H9 (cell line): ENCODE results near the gene PPIP5K2. TPM values are rescaled to one million over a fixed set of nuclear protein-coding genes. Genes with fewer than 3 reads are reported as not detected.

Source experiments
- DNase-seq: peaks from one replicate; pipeline ENCODE4 v3.0.0-alpha.2; 2017
- H2AFZ ChIP-seq: one replicate; pipeline ENCODE4 v1.6.1; 2013; ENCODE audit warnings: mild to moderate bottlenecking, low read length, control low read depth, moderate library complexity
- H2AK5ac ChIP-seq: 2 replicates; pipeline ENCODE4 v1.6.1; 2013; ENCODE audit warnings: low read length, control low read depth, mixed read lengths; ENCODE audit not compliant: insufficient read length
- H2BK120ac ChIP-seq: one replicate; pipeline ENCODE4 v1.6.1; 2013; ENCODE audit warnings: low read depth, mild to moderate bottlenecking, low read length, control low read depth, inconsistent platforms; ENCODE audit not compliant: poor library complexity, severe bottlenecking
- H2BK12ac ChIP-seq: 2 replicates; pipeline ENCODE4 v1.6.1; 2013; ENCODE audit warnings: low read length, control low read depth, mixed read lengths, low read depth; ENCODE audit not compliant: insufficient read length
- H2BK15ac ChIP-seq: 2 replicates; pipeline ENCODE4 v1.6.1; 2013; ENCODE audit warnings: low read depth, low read length, control low read depth
- H2BK20ac ChIP-seq: one replicate; pipeline ENCODE4 v1.6.1; 2013; ENCODE audit warnings: low read depth, mild to moderate bottlenecking, low read length, control low read depth, inconsistent platforms; ENCODE audit not compliant: poor library complexity, severe bottlenecking
- H2BK5ac ChIP-seq: 2 replicates; pipeline ENCODE4 v1.6.1; 2013; ENCODE audit warnings: low read length, control low read depth, mixed read lengths; ENCODE audit not compliant: insufficient read length
- H3K14ac ChIP-seq: 2 replicates; pipeline ENCODE4 v1.6.1; 2013; ENCODE audit warnings: low read length, control low read depth; ENCODE audit not compliant: insufficient read depth
- H3K18ac ChIP-seq: 2 replicates; pipeline ENCODE4 v1.6.1; 2013; ENCODE audit warnings: low read depth, mild to moderate bottlenecking, mixed read lengths, low read length, control low read depth; ENCODE audit not compliant: insufficient read length
- H3K23ac ChIP-seq: 2 replicates; pipeline ENCODE4 v1.6.1; 2013; ENCODE audit warnings: low read length, control low read depth, mixed read lengths, low read depth; ENCODE audit not compliant: insufficient read length
- H3K23me2 ChIP-seq: 2 replicates; pipeline ENCODE4 v1.6.1; 2013; ENCODE audit warnings: low read depth, mild to moderate bottlenecking, mixed read lengths, low read length, control low read depth; ENCODE audit not compliant: insufficient read length, poor library complexity, severe bottlenecking
- H3K27ac ChIP-seq: 2 replicates; pipeline ENCODE4 v1.5.1; 2013; ENCODE audit warnings: low read length, control low read depth, mixed read lengths, low read depth; ENCODE audit not compliant: insufficient read length
- H3K27me3 ChIP-seq: 2 replicates; pipeline ENCODE4 v1.6.1; 2013; ENCODE audit warnings: low read length, control low read depth, inconsistent platforms; ENCODE audit not compliant: insufficient read depth
- H3K4ac ChIP-seq: 2 replicates; pipeline ENCODE4 v1.6.1; 2013; ENCODE audit warnings: low read depth, mild to moderate bottlenecking, control low read depth, inconsistent platforms, low read length, moderate library complexity
- H3K4me1 ChIP-seq: 2 replicates; pipeline ENCODE4 v1.6.1; 2013; ENCODE audit warnings: low read length, control low read depth, inconsistent platforms; ENCODE audit not compliant: insufficient read depth
- H3K4me2 ChIP-seq: 2 replicates; pipeline ENCODE4 v1.6.1; 2013; ENCODE audit warnings: low read length, control low read depth, mixed read lengths; ENCODE audit not compliant: insufficient read length, insufficient read depth
- H3K56ac ChIP-seq: 2 replicates; pipeline ENCODE4 v1.6.1; 2013; ENCODE audit warnings: low read depth, mild to moderate bottlenecking, mixed read lengths, low read length, control low read depth; ENCODE audit not compliant: insufficient read length
- H3K79me1 ChIP-seq: 2 replicates; pipeline ENCODE4 v1.6.1; 2013; ENCODE audit warnings: low read depth, mild to moderate bottlenecking, moderate library complexity, low read length, control low read depth, inconsistent platforms; ENCODE audit not compliant: insufficient read depth, poor library complexity, severe bottlenecking
- H3K79me2 ChIP-seq: 2 replicates; pipeline ENCODE4 v1.6.1; 2013; ENCODE audit warnings: low read length, control low read depth, inconsistent platforms; ENCODE audit not compliant: insufficient read depth
- H3K9ac ChIP-seq: 2 replicates; pipeline ENCODE4 v1.6.1; 2013; ENCODE audit warnings: low read length, control low read depth, mixed read lengths; ENCODE audit not compliant: insufficient read length; ENCODE audit errors: extremely low read depth
- H3K9me3 ChIP-seq: one replicate; pipeline ENCODE4 v1.6.1; 2013; ENCODE audit warnings: low read depth, low read length, inconsistent platforms; ENCODE audit not compliant: control insufficient read depth
- H3T11ph ChIP-seq: one replicate; pipeline ENCODE4 v1.6.1; 2013; ENCODE audit warnings: mild to moderate bottlenecking, low read length, control low read depth, inconsistent platforms
- H4K20me1 ChIP-seq: one replicate; pipeline ENCODE4 v1.6.1; 2013; ENCODE audit not compliant: control insufficient read depth, insufficient read length, insufficient read depth
- H4K5ac ChIP-seq: 2 replicates; pipeline ENCODE4 v1.6.1; 2013; ENCODE audit warnings: low read depth, mild to moderate bottlenecking, mixed read lengths, low read length, control low read depth; ENCODE audit not compliant: insufficient read length
- H4K8ac ChIP-seq: replicated peaks from 2 replicates; pipeline ENCODE4 v1.6.1; 2013; ENCODE audit warnings: low read length, control low read depth, mixed read lengths, low read depth; ENCODE audit not compliant: insufficient read length
- H4K91ac ChIP-seq: 2 replicates; pipeline ENCODE4 v1.6.1; 2013; ENCODE audit warnings: low read depth, mild to moderate bottlenecking, moderate library complexity, mixed read lengths, low read length, control low read depth; ENCODE audit not compliant: insufficient read length
- H3K27ac Mint-ChIP-seq, 3 experiments: 2 replicates in 2 of 3; 3 replicates in 1 of 3; pipeline ENCODE4 v1.8.0; 2020 to 2021; ENCODE audit warnings: mixed read lengths in 3 of 3, mild to moderate bottlenecking in 1 of 3, moderate library complexity in 1 of 3
- H3K27me3 Mint-ChIP-seq: 2 replicates; pipeline ENCODE4 v1.8.0; 2021; ENCODE audit warnings: low read depth, mild to moderate bottlenecking, moderate library complexity, mixed read lengths
- H3K36me3 Mint-ChIP-seq, 3 experiments: 2 replicates in 2 of 3; 3 replicates in 1 of 3; pipeline ENCODE4 v1.8.0; 2020 to 2021; ENCODE audit warnings: low read depth in 3 of 3, mixed read lengths in 3 of 3; ENCODE audit not compliant: insufficient read depth in 1 of 3
- H3K4me1 Mint-ChIP-seq, 2 experiments: 2 replicates each; pipeline ENCODE4 v1.8.0; 2020; ENCODE audit warnings: mixed read lengths in 2 of 2
- H3K4me3 Mint-ChIP-seq, 2 experiments: 2 replicates in 1 of 2; 3 replicates in 1 of 2; pipeline ENCODE4 v1.8.0; 2020 to 2021; ENCODE audit warnings: mild to moderate bottlenecking in 2 of 2, mixed read lengths in 2 of 2, moderate library complexity in 1 of 2
- H3K9me3 Mint-ChIP-seq, 2 experiments: 2 replicates in 1 of 2; 3 replicates in 1 of 2; pipeline ENCODE4 v1.8.0; 2020; ENCODE audit warnings: mild to moderate bottlenecking in 2 of 2, mixed read lengths in 2 of 2, moderate library complexity in 1 of 2
- WGBS: extraction: QIAGEN DNeasy Blood & Tissue Kit; methylation state at CpG from one replicate; pipeline ENCODE4 v1.1.7; 2013; ENCODE audit warnings: missing lambda C conversion rate, low lambda C conversion rate, mixed read lengths; ENCODE audit not compliant: insufficient read length; ENCODE audit errors: extremely low coverage; 5-methylcytosine and 5-hydroxymethylcytosine counted together
- total RNA-seq: library from RNA; stranded (reverse); gene quantifications from 2 replicates; pipeline ENCODE4 v1.2.1, GENCODE V29; 2021
- TF ChIP-seq, protein P1 (sequence below): fragments of 200-600 bp; sonication (generic); conservative IDR thresholded peaks from 3 replicates; pipeline ENCODE4 v1.8.0; 2021; ENCODE audit warnings: antibody characterized with exemption, mild to moderate bottlenecking

Gene PPIP5K2
- total RNA-seq, 1 experiment from 2014 or later, result 43.8 TPM

DNA sequence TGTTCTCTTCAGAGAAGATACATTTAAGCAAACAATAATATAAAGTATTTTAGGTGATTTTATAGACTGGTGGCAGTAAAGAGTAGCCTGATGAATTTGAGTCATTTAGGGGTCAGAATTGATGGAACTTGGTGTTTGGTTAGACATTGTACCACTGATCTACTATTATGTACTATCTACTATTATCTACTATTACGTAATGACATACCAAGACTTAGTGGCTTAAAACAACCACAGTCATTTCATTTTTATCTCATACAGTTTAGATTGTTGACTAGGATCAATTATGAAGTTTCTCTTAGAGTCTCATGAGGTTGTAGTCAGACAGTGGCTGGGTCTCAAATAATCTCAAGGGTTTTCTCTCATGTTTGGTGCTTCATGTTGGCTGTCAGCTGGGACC lies 54.0 kb downstream of the PPIP5K2 start:
- no peak overlapping the region for H3K14ac ChIP-seq
- no peak overlapping the region for H2BK20ac ChIP-seq
- H3K56ac ChIP-seq, result no peak overlapping the region
- H3K9me3 Mint-ChIP-seq, result no peaks in the 10 kb centered on the region
- no peak overlapping the region for H3K27ac ChIP-seq
- H4K5ac ChIP-seq, result no peak overlapping the region
- H3K4me2 ChIP-seq, result no peak overlapping the region
- no peak overlapping the region for H2BK5ac ChIP-seq
- TF ChIP-seq, protein P1, sequence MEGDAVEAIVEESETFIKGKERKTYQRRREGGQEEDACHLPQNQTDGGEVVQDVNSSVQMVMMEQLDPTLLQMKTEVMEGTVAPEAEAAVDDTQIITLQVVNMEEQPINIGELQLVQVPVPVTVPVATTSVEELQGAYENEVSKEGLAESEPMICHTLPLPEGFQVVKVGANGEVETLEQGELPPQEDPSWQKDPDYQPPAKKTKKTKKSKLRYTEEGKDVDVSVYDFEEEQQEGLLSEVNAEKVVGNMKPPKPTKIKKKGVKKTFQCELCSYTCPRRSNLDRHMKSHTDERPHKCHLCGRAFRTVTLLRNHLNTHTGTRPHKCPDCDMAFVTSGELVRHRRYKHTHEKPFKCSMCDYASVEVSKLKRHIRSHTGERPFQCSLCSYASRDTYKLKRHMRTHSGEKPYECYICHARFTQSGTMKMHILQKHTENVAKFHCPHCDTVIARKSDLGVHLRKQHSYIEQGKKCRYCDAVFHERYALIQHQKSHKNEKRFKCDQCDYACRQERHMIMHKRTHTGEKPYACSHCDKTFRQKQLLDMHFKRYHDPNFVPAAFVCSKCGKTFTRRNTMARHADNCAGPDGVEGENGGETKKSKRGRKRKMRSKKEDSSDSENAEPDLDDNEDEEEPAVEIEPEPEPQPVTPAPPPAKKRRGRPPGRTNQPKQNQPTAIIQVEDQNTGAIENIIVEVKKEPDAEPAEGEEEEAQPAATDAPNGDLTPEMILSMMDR, result no peak
- no peaks in the 10 kb centered on the region for H3K79me1 ChIP-seq
- no peaks in the 10 kb centered on the region for H3K27me3 Mint-ChIP-seq
- no peak overlapping the region for H4K8ac ChIP-seq
- H2AK5ac ChIP-seq, result no peak overlapping the region
- no peak overlapping the region for H2BK120ac ChIP-seq
- H4K20me1 ChIP-seq, result no peaks in the 10 kb centered on the region
- peaks cover 0 to 6% of the 10 kb centered on the region in 2 experiments; a peak in 2 of 4 replicates for H3K4me1 Mint-ChIP-seq
- H4K91ac ChIP-seq, result no peak overlapping the region
- H3K27me3 ChIP-seq, result no peaks in the 10 kb centered on the region
- H2BK15ac ChIP-seq, result no peak overlapping the region
- WGBS, result no CpG with 5 or more reads among the region's 1 CpG
- no peak overlapping the region for H3K9ac ChIP-seq
- H2BK12ac ChIP-seq, result no peak overlapping the region
- no peaks in the 10 kb centered on the region for H3K9me3 ChIP-seq
- H3K4me1 ChIP-seq, result no peaks in the 10 kb centered on the region
- H3T11ph ChIP-seq, result no peak overlapping the region
- peaks cover 0 to 2% (median 0%) of the 10 kb centered on the region in 3 experiments; a peak in 1 of 7 replicates for H3K36me3 Mint-ChIP-seq
- no peak overlapping the region for H3K23ac ChIP-seq
- no peak overlapping the region for H3K18ac ChIP-seq
- 0 out of 7 replicates have a peak overlapping the region, but pooled peaks of 1 of the 3 experiments have one; percentile 17 for H3K27ac Mint-ChIP-seq
- no peaks in the 10 kb centered on the region for H3K23me2 ChIP-seq
- no peak overlapping the region for H2AFZ ChIP-seq
- H3K79me2 ChIP-seq, result no peaks in the 10 kb centered on the region
- no peak overlapping the region for H3K4ac ChIP-seq
- H3K4me3 Mint-ChIP-seq, result no peak overlapping the region
- no peak for DNase-seq
